ENCODE measurements around the gene RSPH3.

Gene RSPH3

GRCh38 chr6:158977382-158977781 is 22.6 kb downstream of the RSPH3 start:
- in situ Hi-C loops (cut with MboI; ENCODE audit: low pct_unique_long_range_greater_than_20kb, low sequenced_read_pairs, unreplicated experiment): loop anchor here (10.0 to 25.0 kb wide), 2 partner anchors 183 to 765 kb away; no protein-coding TSS in a partner anchor
- no peak for TF ChIP-seq CTCF (IDR thresholded peaks at IDR 0.05; ENCODE audit: extremely low read depth, insufficient read depth, missing control alignments)
- DNase-seq (ENCODE audit: low spot score): no peak

DNA sequence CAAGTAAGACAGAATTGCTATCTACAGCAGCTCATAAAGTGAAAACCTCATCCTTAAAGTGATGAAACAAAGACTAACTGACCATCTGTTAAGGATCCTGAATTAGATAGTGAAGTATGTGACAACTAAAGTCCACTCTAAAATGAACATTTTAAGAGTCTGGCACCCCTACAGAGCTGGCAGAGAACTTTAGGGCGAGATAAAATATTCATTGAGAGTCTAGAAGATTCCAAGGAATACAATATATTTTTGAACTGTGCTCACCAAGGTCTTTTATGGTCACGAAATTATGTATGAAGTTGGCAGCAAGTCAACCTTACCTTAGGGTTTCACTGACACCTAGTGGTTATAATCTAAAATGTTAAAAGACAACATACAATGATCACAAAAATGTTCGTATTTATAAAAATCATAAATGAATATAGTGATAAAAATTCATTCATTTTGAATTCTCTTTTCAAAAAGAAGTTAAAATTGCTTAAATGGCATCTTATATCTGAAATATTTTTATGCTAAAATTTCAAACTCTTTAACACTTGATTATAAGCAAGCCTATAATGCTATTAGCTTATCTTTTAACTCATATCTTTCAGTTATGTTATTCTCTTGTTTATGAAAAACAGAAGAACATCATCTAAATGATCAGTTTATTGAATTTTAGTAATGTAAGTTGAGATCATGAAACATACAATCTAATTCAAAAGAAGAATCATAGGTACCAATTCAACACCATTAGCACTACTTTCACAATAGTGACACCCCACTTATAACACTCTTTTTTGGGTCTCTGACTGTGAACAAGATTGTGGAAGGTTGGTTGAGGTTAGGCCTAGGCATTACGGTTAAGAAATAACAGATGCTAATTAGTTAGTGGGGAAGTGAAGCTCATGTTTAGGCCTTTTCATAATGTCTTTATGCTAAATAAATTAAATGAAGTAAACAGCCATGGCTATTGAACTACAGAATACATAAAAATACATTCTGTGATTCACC is 27.5 kb downstream of the RSPH3 start:
- DNase-seq (ENCODE audit: low spot score): peak; percentile 49
- TF ChIP-seq CTCF (IDR thresholded peaks at IDR 0.05; ENCODE audit: extremely low read depth, insufficient read depth, missing control alignments): peak; percentile 44
- in situ Hi-C loops (cut with MboI; ENCODE audit: low pct_unique_long_range_greater_than_20kb, low sequenced_read_pairs, unreplicated experiment): loop anchor here (5.0 to 10.0 kb wide), 2 partner anchors 178 to 275 kb away; no protein-coding TSS in a partner anchor

GRCh38 chr6:158970640-158971275 is 29.2 kb downstream of the RSPH3 start:
- no peak for DNase-seq (ENCODE audit: low spot score)
- in situ Hi-C loops (cut with MboI; ENCODE audit: low pct_unique_long_range_greater_than_20kb, low sequenced_read_pairs, unreplicated experiment): loop anchor here (5.0 to 10.0 kb wide), 2 partner anchors 176 to 273 kb away; no protein-coding TSS in a partner anchor
- TF ChIP-seq CTCF (IDR thresholded peaks at IDR 0.05; ENCODE audit: extremely low read depth, insufficient read depth, missing control alignments): no peak

DNA sequence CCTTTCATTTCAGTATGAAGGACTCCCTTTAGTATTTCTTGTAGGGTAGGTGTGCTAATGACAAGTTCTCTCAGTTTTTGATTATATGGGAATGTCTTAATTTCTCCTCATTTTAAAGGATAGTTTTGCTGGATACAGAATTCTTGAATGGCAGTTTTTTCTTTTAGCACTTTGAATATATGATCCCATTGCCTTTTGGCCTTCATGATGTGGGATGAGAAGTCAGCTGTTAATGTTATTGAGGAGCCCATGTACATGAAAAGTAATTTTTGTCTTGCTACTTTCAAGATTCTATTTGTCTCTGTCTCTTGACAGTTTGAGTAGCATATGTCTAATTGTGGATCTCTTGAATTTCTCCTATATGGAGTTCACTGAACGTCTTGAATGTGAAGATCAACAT is 30.9 kb downstream of the RSPH3 start:
- DNase-seq (ENCODE audit: low spot score): no peak
- no peak for TF ChIP-seq CTCF (IDR thresholded peaks at IDR 0.05; ENCODE audit: extremely low read depth, insufficient read depth, missing control alignments)
- in situ Hi-C loops (cut with MboI; ENCODE audit: low pct_unique_long_range_greater_than_20kb, low sequenced_read_pairs, unreplicated experiment): no loop called here

DNA sequence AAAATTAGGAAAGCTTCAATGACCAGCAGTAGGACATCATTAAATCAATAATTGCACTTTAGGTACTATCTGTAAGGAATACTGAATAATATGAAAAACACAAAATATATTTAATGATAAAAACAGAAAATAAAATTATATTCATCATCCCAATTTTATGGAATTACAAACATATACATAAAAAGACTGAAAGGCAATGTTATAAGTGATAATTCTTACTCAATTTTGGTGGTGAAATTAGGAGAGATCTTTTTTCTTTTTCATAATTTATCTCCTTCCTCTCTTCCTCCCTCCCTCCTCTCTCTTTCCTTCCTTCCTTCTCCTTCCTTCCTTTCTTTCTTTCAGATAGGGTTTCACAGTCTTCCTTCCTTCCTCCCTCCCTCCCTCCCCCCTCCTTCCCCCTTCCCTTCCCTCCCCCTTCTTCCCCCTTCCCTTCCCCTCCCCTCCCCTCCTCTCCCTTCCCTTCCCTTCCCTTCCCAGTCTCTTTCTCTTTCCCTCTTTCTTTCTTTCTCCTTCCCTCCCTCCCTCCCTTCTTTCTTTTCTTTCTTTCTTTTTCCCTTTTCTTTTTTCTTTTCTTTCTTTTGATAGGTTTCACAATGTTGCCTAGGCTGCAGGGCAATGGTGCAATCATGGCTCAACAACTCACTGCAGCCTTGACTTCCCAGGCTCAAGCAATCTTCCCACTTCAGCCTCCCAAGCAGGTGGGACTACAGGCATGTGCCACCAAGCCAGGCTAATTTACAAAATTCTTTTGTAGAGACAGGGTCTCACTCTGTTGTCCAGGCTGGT is 36.8 kb downstream of the RSPH3 start:
- no peak for TF ChIP-seq CTCF (IDR thresholded peaks at IDR 0.05; ENCODE audit: extremely low read depth, insufficient read depth, missing control alignments)
- no peak for DNase-seq (ENCODE audit: low spot score)
- in situ Hi-C loops (cut with MboI; ENCODE audit: low pct_unique_long_range_greater_than_20kb, low sequenced_read_pairs, unreplicated experiment): no loop called here

GRCh38 chr6:158962371-158962770 is 37.6 kb downstream of the RSPH3 start:
- TF ChIP-seq CTCF (IDR thresholded peaks at IDR 0.05; ENCODE audit: extremely low read depth, insufficient read depth, missing control alignments): no peak
- in situ Hi-C loops (cut with MboI; ENCODE audit: low pct_unique_long_range_greater_than_20kb, low sequenced_read_pairs, unreplicated experiment): no loop called here
- no peak for DNase-seq (ENCODE audit: low spot score)

Data from GM13977 (cell line).